Measurements from ENCODE around the gene RAB13.
A peak's percentile ranks its signal among the peaks of the same experiment; 100 is the strongest.

The RAB13 gene

GRCh38 chr1:153977250-153978240 is 8.6 kb downstream of the RAB13 start, which contains the start of gene JTB:
JTB (minus strand) TSS chr1:153977674; CDS start chr1:153977252, 422 bp downstream.
- peak; percentile 52 for DNase-seq

GRCh38 chr1:153976819-153977249 is 9.3 kb downstream of the RAB13 start:
- no peak for DNase-seq

DNA sequence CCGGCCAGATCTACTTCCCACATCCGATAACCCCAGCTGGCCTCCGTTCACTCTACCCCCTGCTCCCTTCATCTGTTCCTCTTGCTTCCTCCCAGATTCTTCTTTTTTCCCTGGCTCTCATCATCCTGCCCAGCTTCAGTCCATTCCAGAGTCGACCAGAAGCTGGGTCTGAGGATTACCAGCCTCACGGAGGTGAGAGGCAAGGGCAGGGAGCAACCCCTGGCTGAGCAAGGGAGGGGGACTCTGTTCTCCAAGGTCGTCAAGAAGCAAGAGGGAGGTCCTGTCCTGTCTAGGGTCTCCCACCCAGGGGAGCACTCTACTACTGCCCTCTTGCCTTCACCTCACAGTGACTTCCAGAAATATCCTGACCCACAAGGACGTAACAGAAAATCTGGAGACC is 12.6 kb downstream of the RAB13 start:
- DNase-seq = no peak

DNA sequence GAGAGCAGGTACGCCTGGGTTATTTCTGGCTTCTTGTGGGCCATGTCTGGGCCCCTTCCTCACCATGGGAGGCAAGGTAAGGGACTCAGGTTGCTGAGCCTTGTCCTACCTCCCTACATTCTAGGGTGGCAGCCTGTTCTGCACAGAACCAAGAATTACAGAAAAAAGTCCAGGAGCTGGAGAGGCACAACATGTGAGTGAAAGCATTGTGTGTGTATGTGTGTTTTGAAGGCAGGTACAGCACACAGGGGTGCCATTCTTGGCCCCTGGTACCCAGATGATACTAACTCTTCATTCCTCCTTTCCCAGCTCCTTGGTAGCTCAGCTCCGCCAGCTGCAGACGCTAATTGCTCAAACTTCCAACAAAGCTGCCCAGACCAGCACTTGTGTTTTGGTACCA is 13.1 kb downstream of the RAB13 start:
- no peak for DNase-seq

DNA sequence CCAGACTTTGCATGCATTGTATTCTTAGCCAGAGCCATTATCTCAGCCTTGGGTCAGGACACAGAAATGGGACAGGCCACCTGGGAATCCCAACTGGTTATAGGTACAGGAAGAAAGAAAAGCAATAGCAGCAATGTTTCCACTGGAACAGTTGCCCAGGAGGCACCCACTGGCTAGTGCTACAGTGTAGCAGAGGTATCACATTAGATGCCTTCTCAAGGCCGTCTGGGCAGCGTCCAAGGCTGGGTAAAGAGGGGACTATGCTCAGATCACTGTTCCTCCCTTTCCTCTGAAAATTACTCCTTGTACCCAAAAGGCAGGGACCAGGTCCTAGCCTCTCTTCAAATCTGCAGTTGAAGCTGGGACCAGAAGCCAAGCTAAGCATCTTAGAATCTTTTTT is 15.8 kb downstream of the RAB13 start:
- no peak for DNase-seq

DNA sequence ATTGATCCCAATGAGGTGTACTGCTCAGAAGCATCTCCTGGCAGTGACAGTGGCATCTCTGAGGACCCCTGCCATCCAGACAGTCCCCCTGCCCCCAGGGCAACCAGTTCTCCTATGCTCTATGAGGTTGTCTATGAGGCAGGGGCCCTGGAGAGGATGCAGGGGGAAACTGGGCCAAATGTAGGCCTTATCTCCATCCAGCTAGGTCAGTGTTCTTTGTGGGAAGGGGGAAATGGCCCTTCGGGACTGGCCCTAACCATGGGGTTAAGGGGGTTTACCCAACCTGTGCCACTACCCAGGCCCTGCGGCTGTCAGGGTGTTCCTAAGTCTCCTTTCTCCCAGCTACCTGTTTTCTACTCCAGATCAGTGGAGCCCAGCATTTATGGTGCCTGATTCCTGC is 17.2 kb downstream of the RAB13 start:
- no peak for DNase-seq

DNA sequence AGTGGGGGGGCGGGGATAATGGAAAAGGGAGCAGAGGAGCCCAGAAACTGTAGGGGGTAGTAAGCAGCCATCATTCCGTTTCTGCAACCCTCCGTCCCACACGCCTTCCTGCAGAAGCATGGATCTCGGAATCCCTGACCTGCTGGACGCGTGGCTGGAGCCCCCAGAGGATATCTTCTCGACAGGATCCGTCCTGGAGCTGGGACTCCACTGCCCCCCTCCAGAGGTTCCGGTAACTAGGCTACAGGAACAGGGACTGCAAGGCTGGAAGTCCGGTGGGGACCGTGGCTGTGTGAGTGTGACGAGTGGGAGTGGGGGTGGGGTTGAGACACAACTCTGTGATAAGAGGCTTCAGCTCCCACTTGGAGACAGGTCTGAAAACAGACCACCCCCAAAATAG is 17.7 kb downstream of the RAB13 start:
- no peak for DNase-seq

- no peak for DNase-seq
These were observed 18.2 kb downstream of the RAB13 start for GRCh38 chr1:153968000-153968363.

- DNase-seq = peak; percentile 99
These were observed 18.8 kb downstream of the RAB13 start, which contains the start of gene CREB3L4 for GRCh38 chr1:153967107-153967999. CREB3L4 (plus strand) TSS chr1:153967902; CDS start chr1:153968526, 624 bp downstream.

- no peak for DNase-seq
These were observed 22.2 kb downstream of the RAB13 start for GRCh38 chr1:153963850-153964331.

GRCh38 chr1:153963030-153963849 is 22.9 kb downstream of the RAB13 start, which contains the start of gene SLC39A1:
SLC39A1 (minus strand) TSS chr1:153963537; CDS start chr1:153962715, 822 bp downstream.
- peak; percentile 84 for DNase-seq

- DNase-seq = no peak
These were observed 23.8 kb downstream of the RAB13 start for GRCh38 chr1:153962088-153963029.

DNA sequence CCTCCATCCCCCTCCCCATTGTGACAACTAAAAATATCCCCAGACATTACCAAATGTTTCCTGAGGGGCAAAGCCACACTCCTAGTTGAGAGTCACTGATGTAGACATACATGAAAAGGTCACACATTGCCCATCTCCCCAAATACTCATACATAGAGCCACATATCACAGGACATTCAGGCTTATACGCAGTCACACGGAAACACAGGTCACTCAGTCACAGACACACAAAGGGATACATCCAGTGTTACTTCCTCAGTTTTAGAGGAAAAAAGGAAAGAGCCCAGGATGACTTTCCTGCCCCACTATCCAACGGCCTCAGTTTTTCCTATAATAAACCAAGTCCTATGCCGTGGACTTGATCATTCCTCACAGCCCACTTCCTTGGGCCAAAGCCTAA is 24.7 kb downstream of the RAB13 start:
- DNase-seq = no peak

- no peak for DNase-seq
These were observed 25.9 kb downstream of the RAB13 start for GRCh38 chr1:153960206-153960605.

DNA sequence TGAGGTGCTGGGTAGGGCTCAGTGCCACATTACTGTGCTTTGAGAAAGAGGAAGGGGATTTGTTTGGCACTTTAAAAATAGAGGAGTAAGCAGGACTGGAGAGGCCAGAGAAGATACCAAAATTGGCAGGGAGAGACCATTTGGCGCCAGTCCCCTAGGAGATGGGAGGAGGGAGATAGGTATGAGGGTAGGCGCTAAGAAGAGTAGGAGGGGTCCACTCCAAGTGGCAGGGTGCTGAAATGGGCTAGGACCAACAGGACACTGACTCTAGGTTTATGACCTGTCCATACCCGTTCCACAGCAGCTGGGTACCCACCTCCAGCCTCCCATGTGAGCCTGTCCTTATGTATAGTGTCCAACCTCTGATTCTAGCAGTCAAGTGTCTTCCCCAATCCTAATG is 26.7 kb downstream of the RAB13 start:
- no peak for DNase-seq

DNA sequence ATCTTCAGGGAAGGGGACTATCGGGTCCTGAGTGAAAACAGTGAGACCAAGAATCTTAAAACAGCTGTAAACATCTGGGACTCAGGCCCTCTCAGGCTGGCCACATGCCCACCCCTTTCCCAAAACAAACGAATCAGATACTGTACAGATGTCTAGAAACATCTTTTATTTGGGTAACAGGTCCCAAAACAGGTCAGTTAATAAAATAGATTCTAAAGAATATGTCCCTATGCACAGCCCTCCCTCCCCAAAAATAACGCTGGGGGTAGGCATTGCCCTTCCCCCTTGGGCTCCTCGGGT is 27.2 kb downstream of the RAB13 start:
- no peak for DNase-seq

DNA sequence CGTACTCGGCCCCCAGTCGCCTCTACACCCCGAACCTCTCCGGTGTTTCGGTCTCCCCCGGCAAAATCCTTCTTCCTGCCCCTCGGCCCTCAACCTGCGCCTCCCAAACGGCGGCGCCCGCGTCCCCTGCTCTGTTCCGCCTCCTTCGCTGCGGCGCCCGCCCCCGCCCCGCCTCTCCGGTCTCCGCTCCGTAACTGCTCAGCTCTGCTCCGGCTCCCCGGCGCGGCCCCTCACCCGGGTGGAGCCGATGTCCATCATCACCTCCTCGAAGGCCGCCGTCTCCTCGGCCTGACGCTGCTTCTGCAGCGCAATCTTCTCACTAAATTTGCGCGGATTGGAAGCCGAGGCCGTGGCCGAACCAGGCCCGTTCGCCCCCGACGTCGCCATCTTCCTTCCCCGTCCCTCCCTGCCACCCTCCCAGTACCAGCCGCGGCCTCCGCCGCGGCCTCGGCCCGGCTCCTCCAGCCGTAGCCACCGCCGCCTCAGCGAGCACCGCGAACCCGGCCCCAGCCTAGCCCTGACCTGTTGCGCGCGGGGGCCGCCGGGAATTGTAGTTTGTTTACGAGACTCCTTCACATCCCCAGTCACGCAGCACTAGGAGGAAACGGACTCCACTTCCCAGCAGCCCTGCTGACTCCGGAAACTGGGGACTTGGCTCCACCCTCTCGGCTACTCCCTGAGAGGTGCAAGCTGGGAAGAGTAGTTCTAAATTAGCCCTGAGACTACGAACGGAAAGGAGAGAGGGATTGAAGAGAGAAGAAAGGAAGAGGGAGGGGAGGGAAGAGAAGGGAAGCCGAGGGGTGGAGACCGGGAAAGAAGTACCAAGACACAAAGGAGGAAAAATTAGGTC is 27.8 kb downstream of the RAB13 start, which contains the start of gene CRTC2:
Gene CRTC2 (minus strand): TSS at position 502 of the 850 bp plus-strand sequence. CDS start 115 bp downstream, at position 387.
- DNase-seq = peak; percentile 99

DNA sequence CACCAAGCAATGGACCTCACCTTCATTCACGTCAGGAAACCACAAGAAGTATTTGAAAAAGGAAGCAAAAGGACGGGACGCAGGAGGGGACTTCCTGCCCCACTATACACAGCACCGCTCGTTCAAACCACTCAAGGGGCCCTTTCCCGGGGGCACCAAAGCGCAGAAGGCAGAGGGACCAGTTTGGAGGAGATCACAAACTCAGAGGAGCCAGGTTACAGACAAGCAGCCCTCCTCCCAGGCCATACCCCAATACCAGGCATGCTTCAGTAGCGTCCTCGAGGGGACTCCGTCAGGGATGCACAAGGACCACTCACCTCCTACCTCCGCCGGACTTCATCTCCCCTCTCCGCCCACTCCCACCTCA is 28.4 kb downstream of the RAB13 start:
- DNase-seq = no peak

DNA sequence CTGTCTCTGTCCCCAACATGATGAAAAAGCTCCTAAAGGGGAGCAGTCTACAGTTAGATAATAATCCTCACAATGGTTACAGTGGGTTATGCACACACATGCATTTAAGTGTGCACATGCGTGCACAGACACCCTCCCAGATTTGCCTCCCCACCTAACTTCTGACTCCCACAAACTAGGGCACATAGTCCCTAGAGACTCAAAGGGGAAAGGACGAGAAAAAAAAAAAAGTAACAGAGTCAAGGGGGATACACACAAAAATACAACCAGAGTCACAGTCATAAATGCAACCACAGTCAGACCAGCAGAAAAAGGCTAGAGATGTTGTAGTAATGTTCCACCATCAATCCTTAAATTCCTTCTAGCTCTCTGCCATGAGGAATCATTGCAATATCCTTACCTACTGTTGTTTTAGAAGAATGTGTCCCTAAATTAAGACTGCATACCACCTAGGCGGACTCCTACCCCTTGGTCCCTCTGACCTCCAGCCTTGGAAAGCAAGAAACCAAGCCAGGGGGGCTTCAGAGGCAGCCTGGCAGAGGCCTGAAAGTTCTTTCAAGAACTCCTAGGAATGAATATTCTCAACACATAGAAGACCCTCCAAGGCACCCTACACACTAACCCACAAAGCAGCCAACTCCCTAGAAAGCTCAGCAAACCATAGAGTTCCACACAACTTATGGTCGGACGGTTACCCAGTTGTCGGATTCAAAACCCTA is 29.0 kb downstream of the RAB13 start:
- DNase-seq = no peak
